ENCODE data around the gene SPATS2L.

Gene SPATS2L

GRCh38 chr2:200466425-200467418, 160.2 kb downstream of the SPATS2L start:
- DNase-seq (ENCODE audit: low spot score): no peak

- DNase-seq (ENCODE audit: low spot score): no peak
Measured at GRCh38 chr2:200467806-200468681, 161.6 kb downstream of the SPATS2L start.

- no peak for DNase-seq (ENCODE audit: low spot score)
Measured at GRCh38 chr2:200469708-200470211, 163.3 kb downstream of the SPATS2L start.

GRCh38 chr2:200470230-200470629, 163.7 kb downstream of the SPATS2L start:
- DNase-seq (ENCODE audit: low spot score): no peak

- peak; percentile 61 for DNase-seq (ENCODE audit: low spot score)
Measured at GRCh38 chr2:200471324-200471848, 164.9 kb downstream of the SPATS2L start.

GRCh38 chr2:200471928-200472645, 165.6 kb downstream of the SPATS2L start:
- no peak for DNase-seq (ENCODE audit: low spot score)

- no peak for DNase-seq (ENCODE audit: low spot score)
Measured at GRCh38 chr2:200472853-200473464, 166.5 kb downstream of the SPATS2L start.

- no peak for DNase-seq (ENCODE audit: low spot score)
Measured at GRCh38 chr2:200475795-200476194, 169.3 kb downstream of the SPATS2L start.

- no peak for DNase-seq (ENCODE audit: low spot score)
Measured at GRCh38 chr2:200476836-200477235, 170.3 kb downstream of the SPATS2L start.

- DNase-seq (ENCODE audit: low spot score): no peak
Measured at GRCh38 chr2:200477667-200478131, 171.2 kb downstream of the SPATS2L start.

- DNase-seq (ENCODE audit: low spot score): no peak
Measured at GRCh38 chr2:200479692-200480265, 173.3 kb downstream of the SPATS2L start.

GRCh38 chr2:200482194-200482593, 175.7 kb downstream of the SPATS2L start:
- DNase-seq (ENCODE audit: low spot score): peak; percentile 37

- peak; percentile 19 for DNase-seq (ENCODE audit: low spot score)
Measured at GRCh38 chr2:200483729-200484198, 177.3 kb downstream of the SPATS2L start.

GRCh38 chr2:200484934-200485333, 178.4 kb downstream of the SPATS2L start:
- DNase-seq (ENCODE audit: low spot score): peak; percentile 10

GRCh38 chr2:200486529-200486928, 180.0 kb downstream of the SPATS2L start:
- no peak for DNase-seq (ENCODE audit: low spot score)

GRCh38 chr2:200488169-200488568, 181.7 kb downstream of the SPATS2L start:
- no peak for DNase-seq (ENCODE audit: low spot score)

- DNase-seq (ENCODE audit: low spot score): no peak
Measured at GRCh38 chr2:200490001-200490400, 183.5 kb downstream of the SPATS2L start.

- DNase-seq (ENCODE audit: low spot score): no peak
Measured at GRCh38 chr2:200492656-200493055, 186.2 kb downstream of the SPATS2L start.

GRCh38 chr2:200494048-200494447, 187.6 kb downstream of the SPATS2L start:
- DNase-seq (ENCODE audit: low spot score): no peak

- DNase-seq (ENCODE audit: low spot score): no peak
Measured at GRCh38 chr2:200496696-200497095, 190.2 kb downstream of the SPATS2L start.
